ENCODE data around the gene AIMP1. TPM values are rescaled to one million over a fixed set of nuclear protein-coding genes. Genes with fewer than 3 reads are reported as not detected.
"Not testable (repeated sequence)": the region's sequence is repeated elsewhere in the genome, so short reads cannot be mapped to it uniquely, and the experiment has no call there.

Gene AIMP1
- total RNA-seq, 1 donor from 2014 or later = 24.4 TPM

DNA sequence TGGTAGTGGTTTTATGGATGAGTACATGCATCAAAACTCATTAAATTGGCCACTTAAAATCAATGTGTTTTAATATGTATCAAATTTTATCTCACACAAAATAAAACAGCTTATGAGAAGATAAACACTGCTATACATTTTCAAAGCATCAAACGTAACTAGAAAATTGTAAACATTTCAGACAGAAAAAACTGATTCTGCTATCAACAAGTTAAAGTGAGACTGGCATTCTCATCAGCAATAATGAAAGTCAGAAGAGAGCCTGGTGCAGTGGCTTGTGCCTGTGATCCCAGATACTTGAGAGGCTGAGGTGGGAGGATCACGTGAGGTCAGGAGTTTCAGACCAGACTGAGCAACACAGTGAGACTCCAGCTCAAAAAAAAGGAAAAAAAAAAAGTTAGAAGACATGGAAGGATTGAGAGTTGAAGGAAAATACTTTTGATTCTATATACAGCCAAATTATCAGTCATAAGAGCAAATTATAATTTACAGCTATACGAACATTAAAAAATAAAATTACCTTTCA lies 3.3 kb upstream of the AIMP1 start:
- no peak for DNase-seq

DNA sequence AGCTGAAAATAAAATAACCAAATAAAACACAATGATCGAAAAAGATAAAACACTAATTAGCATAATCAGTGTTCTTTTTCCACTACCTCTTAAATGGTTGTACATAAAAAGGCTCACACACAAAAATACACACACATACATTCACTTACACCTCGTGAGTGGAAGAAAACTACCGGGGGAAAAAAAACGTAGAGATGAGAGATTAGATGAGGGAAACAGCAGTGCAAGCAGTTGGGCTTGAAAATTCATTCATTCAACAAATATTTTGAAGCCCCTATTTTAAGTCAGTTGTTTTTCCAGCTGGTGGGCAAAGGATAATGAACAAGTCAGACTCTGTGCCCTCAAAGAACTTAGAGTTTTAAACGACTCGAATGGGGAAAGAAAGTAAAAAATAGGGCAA lies 1.4 kb upstream of the AIMP1 start:
- no peak for DNase-seq

DNA sequence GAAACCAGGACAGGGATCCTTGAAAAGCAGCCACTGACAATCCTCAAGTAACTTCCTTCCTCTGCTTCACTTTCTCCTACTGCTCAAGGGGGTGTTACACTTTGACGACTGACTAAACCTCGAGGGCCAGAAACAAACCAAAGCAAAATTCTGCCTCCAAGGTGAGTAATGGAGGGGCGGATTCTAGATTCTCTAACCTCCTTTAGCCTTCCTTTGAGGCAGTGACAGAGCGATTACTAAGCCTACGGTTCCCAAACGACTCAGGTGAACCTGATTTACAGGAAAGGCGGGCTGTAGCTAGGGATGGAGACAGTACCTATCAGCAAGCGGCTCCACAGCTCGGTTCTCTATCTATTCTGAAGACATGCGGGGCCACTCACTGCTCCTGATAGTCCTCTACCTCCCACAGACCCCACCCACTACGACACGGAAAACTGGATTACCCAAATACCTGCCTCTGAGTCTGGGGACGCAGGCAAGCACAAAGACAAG lies 828 bp upstream of the AIMP1 start:
- peak; percentile 31 for DNase-seq

DNA sequence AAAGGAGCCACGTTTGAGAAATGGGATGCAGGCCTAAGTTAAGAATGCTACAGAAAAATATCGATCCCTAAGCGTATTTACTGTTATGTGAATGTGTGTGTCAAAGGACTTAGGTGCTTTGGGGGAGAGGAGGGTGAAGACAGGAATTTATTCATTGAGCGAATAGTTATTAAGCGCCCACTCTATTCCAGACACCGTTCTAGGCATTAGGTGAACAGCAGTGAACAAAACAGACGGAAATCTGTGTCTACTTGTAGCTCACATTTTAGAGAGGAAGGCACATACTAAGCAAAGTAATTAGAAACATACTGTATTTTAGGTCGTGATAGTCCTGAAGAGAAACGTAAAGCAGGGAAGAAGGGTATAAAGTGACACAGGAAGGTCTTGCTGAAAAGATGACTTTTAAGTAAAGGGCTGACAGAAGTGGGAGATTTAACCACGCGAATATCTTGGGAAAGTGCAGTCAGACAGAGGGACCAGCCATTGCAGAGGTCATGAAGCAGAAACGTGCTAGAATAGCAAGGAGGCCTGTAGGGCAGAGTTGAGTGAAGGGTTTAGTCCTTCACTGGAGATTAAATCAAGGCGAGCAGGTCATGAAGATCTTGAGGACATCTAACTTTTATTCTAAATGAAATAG lies 541 bp downstream of the AIMP1 start:
- peak; percentile 63 for DNase-seq

DNA sequence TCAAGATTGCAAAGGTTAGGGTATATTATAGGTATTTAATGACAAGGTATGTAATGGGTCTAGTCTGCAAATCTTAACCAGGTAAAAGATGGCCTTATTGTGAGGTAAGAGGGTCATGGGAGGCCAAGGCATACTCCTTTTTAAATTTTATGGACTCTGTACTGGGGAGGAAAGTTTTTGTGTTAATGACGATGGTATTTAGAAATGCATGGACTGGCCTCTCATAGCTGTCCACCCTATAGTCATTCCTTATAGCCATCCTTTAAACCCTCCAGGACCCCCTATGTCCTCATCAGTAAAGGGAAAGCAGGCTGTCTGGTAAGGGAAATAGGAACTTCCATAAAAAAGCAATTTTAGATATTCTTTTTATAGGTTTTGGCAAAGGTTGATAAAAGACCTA lies 1.5 kb downstream of the AIMP1 start:
- no peak for DNase-seq

DNA sequence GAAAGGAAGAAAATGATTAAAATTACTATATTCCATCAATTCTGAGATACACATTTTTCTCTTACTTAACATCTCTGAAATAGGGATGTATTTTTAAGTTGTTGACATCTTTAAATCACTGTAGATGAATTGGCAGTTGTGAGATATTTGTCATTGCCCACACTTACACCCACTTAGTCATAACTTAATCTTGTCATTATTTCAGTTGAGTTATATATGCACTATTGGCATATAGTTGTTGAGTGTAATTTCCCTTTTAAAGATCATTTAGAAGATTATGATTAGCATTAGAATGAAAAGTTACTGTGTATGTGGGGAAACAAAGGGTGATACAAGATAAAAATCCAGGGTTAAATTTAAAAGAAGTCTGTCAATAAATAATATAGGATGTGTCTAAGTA lies 2.2 kb downstream of the AIMP1 start:
- DNase-seq = no peak

DNA sequence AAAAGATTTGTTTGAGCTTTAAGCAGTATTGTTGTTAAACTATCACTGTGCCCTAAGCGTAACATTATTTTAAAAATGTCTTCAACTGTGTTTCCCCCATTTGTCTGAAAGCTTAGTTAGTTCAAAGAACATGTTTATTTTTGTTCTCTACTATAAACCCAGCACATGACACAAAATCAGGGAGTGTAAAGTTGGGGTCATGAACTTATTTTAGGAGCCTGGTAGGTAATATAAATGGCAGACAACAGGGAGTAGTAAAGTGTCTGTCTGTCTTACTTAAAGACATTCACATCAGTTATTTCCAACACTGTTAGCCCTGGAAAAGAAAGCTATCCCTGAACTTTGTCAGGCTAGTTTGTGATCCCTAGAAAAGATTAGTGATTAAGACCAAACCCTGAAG lies 3.9 kb downstream of the AIMP1 start:
- DNase-seq = no peak

DNA sequence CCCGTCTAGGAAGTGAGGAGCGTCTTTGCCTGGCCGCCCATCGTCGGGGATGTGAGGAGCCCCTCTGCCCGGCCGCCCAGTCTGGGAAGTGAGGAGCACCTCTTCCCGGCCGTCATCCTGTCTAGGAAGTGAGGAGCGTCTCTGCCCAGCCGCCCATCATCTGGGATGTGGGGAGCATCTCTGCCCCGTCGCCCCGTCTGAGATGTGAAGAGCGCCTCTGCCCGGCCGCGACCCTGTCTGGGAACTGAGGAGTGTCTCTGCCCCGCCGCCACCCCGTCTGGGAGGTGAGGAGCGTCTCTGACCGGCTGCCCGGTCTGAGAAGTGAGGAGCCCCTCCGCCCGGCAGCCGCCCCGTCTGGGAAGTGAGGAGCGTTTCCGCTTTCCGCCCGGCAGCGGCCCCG lies 4.8 kb downstream of the AIMP1 start:
- DNase-seq = not testable (repeated sequence)

DNA sequence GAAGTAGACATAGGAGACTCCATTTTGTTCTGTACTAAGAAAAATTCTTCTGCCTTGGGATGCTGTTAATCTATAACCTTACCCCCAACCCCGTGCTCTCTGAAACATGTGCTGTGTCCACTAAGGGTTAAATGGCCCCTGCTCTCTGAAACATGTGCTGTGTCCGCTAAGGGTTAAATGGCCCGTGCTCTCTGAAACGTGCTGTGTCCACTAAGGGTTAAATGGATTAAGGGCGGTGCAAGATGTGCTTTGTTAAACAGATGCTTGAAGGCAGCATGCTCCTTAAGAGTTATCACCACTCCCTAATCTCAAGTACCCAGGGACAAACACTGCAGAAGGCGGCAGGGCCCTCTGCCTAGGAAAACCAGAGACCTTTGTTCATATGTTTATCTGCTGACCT lies 5.5 kb downstream of the AIMP1 start:
- not testable (repeated sequence) for DNase-seq

DNA sequence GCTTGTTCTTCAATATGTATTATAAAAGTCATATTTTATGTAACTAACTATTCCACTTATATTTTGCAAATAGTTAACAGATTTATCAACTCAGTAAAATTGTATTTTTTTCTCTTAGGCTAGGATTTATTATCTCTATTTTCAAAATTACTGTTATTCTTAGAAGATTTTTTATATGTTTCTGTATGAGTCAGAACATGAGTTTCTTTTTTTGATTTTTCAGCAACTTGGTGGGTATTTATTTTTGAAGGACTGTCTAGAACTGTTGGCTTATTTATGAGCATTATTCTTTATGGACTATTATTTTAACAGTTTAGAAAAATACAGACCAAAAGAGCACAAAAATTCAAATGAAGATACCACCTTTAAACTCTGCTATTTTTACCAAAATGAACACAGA lies 6.8 kb downstream of the AIMP1 start:
- DNase-seq = no peak

DNA sequence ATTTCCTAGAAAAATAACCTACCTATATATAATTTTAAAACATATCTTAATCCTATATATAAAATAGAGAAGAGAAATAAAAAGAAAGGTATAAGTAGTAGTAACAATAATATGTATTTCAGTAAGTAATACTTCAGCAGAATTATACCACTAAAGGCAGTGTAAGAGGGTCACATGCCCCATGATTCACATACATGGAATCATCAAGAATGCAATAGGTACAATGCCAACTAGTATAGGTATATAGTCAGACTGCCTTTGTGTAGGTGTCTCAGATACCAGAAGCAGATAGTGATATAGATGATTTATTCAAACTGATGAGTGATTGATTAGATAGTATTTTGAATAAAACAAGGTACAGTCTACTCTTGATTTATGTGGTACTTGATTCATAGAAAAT lies 9.4 kb downstream of the AIMP1 start:
- DNase-seq = no peak

DNA sequence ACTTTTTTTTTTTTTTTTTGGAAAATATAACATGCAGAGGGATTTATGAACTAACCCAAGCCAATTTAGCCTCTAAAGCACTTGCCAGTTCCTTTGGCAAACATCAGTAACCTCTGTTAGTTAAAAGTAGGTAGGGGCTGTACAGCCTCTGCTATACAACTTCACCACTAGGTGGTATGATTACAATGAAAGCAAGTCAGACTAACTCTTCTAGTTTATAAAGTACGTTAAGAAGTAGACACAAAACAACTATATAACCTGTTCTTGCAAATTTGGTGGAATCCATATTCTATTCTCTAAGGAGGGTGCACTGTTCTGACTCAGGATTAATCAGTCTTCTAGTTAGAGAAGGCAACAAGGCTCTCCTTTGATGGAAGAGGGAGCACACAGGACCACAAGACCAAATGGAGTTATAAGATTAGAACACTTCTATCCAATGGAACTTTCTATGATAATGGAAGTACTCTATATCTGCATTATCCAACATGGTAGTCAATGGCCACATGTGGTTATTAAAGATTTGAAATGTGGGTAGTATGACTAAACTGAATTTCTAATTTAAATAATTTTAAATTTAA lies 12.8 kb downstream of the AIMP1 start:
- DNase-seq = peak; percentile 4

DNA sequence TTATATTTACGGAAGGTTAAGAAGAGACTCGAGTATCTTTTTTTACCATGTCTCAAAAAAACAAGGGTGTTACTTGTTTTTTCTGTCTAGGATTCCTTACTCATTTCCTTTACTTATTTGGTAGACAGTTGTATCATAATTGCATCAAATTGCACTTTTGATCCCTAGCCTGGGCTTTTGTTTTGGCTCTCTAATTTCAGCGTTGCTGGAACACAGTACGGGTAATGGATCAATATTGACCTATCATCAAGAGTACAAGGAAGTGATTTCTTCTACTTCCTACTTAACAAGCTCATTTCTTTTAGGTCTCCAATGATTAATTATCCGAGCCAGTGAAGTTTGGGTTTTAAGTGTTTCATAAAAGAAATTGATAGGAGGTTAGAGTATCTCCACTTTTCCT lies 16.8 kb downstream of the AIMP1 start:
- no peak for DNase-seq

DNA sequence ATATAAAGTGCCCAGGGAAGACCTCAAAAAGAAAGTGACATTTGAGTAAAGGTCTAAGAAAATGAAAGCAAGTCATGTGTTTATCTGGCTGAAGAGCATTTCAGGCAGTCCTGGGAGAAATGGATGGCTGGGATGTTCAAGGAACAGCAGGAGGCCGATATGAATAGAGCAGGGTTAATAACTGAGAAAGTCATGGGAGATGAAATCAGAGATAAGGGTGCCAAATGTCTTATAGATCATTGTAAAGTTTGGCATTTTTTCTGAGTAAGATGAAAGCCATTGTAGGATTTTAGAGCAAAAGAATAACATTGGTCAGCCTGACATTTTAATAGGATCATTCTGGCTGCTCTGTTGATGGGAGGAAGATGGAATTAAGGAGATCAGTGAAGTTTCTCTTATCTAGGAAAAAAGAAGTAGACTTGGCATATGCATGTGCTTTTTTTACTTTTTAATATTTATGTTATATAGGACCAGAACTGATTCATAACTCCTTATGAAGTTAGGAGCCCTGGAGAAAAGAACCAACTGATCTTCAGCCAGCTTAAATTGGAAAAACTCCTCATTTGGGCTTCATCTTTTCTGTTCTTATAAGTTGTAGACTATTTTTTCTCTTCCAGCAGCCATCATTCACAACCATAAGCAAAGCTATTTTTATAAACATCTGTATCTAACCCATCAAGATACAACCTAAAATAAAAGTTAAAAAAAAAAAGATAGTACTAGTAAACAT lies 18.6 kb downstream of the AIMP1 start:
- DNase-seq = peak; percentile 89

DNA sequence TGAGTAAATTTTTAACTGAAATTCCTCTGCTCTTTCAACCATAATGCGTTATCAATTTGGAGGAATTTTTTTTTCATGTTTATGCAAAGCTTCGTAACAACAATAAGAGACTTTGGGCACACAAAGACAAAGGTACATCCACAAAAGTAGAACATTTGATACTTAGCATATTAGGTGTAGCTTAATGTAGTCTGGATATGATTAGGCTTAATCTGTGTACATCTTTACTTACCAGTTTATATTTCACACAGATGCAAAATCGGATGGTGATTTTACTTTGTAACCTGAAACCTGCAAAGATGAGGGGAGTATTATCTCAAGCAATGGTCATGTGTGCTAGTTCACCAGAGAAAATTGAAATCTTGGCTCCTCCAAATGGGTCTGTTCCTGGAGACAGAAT lies 20.3 kb downstream of the AIMP1 start:
- DNase-seq = no peak

DNA sequence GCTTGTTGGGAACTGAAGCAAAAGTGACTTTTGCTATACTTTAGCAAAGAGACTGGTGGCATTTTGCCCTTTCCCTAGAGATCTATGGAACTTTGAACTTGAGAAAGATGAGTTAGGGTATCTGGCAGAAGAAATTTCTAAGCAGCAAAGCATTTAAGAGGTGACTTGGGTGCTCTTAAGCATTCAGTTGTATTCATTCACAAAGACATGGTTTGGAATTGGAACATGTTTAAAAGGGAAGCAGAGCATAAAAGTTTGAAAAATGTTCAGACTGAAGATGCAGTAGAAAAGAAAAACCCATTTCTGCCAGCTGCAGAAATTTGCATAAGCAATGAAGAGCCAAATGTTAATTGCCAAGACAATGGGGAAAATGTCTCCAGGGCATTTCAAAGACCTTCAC lies 21.6 kb downstream of the AIMP1 start:
- DNase-seq = no peak

DNA sequence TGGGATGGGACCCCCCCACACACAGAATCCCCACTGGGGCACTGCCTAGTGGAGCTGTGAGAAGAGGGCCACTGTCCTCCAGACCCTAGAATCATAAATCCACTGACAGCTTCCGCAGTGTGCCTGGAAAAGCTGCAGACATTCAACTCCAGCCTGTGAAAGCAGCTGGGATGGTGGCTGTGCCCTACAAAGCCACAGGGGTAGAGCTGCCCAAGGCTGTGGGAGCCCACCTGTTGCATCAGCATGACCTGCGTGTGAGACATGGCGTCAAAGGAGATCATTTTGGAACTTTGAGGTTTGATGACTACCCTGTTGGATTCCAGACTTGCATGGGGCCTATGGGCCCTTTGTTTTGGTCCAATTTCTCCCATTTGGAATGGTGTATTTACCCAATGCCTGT lies 22.3 kb downstream of the AIMP1 start:
- no peak for DNase-seq

DNA sequence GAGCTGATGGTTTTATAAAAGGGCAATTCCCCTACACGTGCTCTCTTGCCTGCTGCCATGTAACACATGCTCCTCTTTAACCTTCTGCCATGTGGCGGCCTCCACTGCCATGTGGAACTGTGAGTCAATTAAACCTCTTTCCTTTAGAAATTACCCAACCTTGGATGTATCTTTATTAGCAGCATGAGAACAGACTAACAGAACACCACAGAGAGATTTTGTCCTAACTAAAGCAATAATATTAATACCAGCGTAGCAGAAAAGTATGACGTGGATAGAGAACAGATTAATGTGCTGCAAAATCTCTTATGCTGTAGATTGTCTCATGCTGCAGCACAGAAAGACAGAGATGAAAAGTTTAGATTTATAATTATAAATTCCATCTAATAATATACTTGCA lies 23.1 kb downstream of the AIMP1 start:
- DNase-seq = no peak

DNA sequence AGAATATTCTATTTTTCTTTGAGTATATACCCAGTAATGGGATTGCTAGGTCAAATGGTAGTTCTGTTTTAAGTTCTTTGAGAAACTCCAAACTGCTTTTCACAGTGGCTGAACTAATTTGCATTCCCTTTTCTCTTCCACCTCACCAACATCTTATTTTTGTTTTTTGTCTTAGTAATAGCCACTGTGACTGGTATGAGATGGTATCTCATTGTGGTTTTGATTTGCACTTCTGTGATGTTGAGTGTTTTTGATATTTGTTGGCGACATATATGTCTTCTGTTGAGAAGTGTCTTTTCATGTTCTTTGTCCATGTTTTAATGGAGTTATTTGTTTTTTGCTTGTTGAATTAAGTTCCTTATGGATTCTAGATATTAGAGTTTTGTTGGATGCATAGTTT lies 24.4 kb downstream of the AIMP1 start:
- DNase-seq = no peak

DNA sequence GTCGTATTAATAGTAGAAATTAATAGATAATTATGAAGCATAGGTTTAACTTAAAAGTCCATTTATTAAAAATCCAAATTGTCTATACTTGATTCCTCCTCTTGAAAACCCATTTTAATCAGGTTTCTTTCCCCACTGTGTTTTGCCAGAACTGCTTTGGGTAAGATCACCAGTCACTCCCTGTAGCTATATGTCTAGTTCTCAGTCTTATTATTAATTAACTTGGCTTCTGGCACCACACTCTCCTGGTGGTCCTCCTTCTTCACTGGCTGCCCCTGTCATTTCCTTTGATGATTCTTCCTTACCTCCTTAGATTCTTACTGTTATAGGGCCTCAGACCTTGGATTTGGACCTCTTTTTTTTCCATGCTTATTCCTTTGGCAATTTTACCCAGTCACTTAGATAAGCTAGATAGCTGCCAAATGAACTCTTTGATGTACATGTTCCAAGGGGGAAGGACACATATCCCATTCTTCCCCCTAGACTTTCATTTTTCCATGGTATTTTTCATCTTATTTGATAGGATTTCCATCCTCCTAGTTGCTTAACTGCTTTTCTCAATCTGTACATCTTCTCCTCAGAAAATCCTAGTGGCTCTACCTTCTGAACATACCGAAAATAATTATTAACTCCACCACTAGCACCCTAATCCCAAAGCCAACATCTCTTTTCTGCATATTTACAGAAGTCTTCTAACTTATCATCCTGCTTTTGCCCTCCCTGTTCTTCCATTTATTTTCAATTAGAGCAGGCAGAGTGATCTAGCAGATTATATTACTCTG lies 27.7 kb downstream of the AIMP1 start:
- no peak for DNase-seq

DNA sequence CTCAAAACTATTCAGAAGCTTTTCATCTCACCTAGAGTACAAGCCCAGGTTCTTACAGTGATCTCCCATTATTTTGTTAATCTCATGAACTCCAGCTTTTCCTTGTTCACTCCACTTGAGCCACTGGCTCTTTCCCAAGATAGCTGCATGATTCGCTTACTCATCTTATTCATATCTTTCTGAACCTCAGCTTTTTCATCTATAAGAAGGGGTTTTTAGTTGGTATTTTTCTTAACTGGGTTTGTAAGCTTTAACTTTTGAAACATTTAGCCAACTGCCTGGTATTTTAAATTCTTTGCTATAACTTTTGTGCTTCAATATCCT lies 28.3 kb downstream of the AIMP1 start:
- no peak for DNase-seq

DNA sequence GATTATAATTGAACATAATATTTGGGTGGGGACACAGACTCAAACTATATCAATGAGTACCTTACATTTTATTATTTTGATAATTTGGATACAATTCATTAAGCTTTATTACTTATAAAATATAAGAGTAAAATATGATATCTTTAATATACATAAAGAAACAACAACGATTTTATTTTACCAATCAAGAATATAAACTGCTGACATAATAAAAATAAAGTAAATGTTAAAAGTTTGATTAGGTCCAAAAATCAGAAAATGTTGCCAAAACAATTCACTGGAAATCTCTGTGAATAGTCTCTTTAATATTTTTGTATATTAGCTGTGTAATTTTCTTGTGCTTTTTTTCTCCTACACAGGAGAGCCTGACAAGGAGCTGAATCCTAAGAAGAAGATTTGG lies 30.8 kb downstream of the AIMP1 start:
- DNase-seq = no peak

DNA sequence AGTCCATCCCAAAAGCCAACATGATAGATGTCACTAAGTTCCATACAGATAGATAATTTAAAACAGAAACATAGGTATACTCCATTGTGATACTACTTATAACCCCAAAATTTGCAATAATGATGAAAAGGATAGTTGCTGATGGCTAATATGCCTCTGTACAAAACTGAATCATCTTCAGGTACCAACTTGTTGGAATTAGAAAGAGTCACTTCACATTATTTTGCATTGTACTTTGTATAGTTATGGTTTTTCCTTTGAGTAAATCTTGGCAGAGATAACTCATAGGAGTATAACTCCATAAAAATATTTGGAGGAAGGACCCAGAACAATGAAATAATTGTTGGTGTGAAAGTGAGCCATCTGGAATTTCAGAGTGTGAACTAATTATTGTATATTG lies 34.7 kb downstream of the AIMP1 start:
- DNase-seq = no peak
